Left ventricle myocardium inferior (tissue), 1 donor: ENCODE data around the gene XPR1. TPM values are rescaled to one million over a fixed set of nuclear protein-coding genes. Genes with fewer than 3 reads are reported as not detected.
A peak's percentile ranks its signal among the peaks of the same experiment; 100 is the strongest.

Experiments
- DNase-seq: peaks from one replicate; pipeline ENCODE4 v3.0.0-alpha.2; 2020
- H3K27ac ChIP-seq: fragments of 200-600 bp; replicated peaks from 2 replicates; pipeline ENCODE4 v1.8.0; 2021
- H3K27me3 ChIP-seq: fragments of 200-600 bp; 2 replicates; pipeline ENCODE4 v1.8.0; 2021; ENCODE audit warnings: low read depth
- H3K36me3 ChIP-seq: fragments of 200-600 bp; 2 replicates; pipeline ENCODE4 v1.8.0; 2021
- H3K4me1 ChIP-seq: fragments of 200-600 bp; 2 replicates; pipeline ENCODE4 v1.8.0; 2021
- H3K4me3 ChIP-seq: fragments of 200-600 bp; 2 replicates; pipeline ENCODE4 v1.8.0; 2021; ENCODE audit warnings: mild to moderate bottlenecking, moderate library complexity
- H3K9me3 ChIP-seq: fragments of 200-600 bp; replicated peaks from 2 replicates; pipeline ENCODE4 v1.8.0; 2021
- intact Hi-C: fragments of 100-400 bp; cut with micrococcal nuclease; formaldehyde crosslinking; loops from one replicate; pipeline ENCODE4 v1.11.0; 2022
- total RNA-seq: library from RNA; stranded (reverse); fragmentation: NEBNext Ultra II Directional; extraction: Animal tissue kit (Norgen Biotek cat#: 25700); gene quantifications from one replicate; pipeline ENCODE4 v1.2.1, GENCODE V29; 2021
- TF ChIP-seq, protein P1 (sequence below): fragments of 200-600 bp; IDR thresholded peaks from 2 replicates; pipeline ENCODE4 v1.8.0; 2021; ENCODE audit warnings: antibody characterized with exemption, mild to moderate bottlenecking, borderline replicate concordance
- donor health status: DM: no; HTN: yes; CAD: no; lungs with severe emphysema.

Gene XPR1
- total RNA-seq, 1 donor from 2014 or later: 60.4 TPM

DNA sequence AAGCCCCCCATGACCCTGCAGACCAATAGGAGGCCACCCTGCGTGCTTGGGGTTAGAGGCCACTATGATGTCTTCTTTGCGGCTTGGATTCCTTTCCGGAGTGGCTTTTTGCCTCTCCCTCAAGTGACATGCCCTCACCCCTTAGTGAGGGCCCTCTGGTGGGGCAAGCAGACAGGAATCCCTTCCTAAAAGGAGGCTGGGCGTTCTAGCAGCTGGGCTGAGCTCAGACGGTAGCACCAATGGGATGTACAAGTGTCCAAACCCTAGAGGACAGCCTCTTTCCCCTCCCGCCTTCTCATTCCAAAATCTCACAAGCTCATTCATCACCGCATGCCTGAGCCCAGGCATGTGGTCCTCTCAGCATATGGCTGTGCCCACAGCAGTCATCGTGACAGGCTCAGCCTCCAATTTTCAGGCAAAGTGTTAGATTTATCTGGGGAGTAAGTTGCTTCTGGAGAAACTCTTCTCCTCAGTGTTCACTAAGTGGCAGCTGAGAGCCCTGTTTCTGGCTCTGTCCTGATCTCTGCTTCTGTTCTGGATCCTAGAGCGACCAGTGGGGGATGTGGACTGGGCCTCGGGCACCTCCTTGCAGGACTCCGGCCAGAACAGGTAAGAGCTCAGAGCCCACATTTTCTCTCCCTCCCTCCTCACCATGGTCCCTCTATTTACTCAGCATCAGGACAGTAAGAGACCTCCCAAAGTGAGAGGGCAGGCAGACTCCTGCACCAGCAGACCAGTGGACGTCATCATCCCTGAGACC is 285.7 kb downstream of the XPR1 start:
- peaks cover 20% of the 10 kb centered on the region for H3K36me3 ChIP-seq
- H3K9me3 ChIP-seq: no peaks in the 10 kb centered on the region
- H3K4me1 ChIP-seq: peaks cover 11% of the 10 kb centered on the region
- H3K4me3 ChIP-seq: no peak overlapping the region
- TF ChIP-seq, protein P1, sequence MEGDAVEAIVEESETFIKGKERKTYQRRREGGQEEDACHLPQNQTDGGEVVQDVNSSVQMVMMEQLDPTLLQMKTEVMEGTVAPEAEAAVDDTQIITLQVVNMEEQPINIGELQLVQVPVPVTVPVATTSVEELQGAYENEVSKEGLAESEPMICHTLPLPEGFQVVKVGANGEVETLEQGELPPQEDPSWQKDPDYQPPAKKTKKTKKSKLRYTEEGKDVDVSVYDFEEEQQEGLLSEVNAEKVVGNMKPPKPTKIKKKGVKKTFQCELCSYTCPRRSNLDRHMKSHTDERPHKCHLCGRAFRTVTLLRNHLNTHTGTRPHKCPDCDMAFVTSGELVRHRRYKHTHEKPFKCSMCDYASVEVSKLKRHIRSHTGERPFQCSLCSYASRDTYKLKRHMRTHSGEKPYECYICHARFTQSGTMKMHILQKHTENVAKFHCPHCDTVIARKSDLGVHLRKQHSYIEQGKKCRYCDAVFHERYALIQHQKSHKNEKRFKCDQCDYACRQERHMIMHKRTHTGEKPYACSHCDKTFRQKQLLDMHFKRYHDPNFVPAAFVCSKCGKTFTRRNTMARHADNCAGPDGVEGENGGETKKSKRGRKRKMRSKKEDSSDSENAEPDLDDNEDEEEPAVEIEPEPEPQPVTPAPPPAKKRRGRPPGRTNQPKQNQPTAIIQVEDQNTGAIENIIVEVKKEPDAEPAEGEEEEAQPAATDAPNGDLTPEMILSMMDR: no peak
- H3K27ac ChIP-seq: no peak overlapping the region
- intact Hi-C loops: no loop called here
- no peak for DNase-seq
- no peaks in the 10 kb centered on the region for H3K27me3 ChIP-seq

- H3K36me3 ChIP-seq: peaks cover 20% of the 10 kb centered on the region
- H3K4me3 ChIP-seq: no peak overlapping the region
- H3K4me1 ChIP-seq: peaks cover under 1% of the 10 kb centered on the region
- H3K9me3 ChIP-seq: no peaks in the 10 kb centered on the region
- intact Hi-C loops: no loop called here
- DNase-seq: no peak
- no peaks in the 10 kb centered on the region for H3K27me3 ChIP-seq
- TF ChIP-seq, protein P1: no peak
- no peak overlapping the region for H3K27ac ChIP-seq
Measured at GRCh38 chr1:180918519-180918918, 286.7 kb downstream of the XPR1 start.

- Histone ChIP-seq H3K36me3 (peaks cover 20% of the 10 kb centered on the region), H3K27ac (no peak overlapping the region), H3K4me1 (no peaks in the 10 kb centered on the region), H3K4me3 (no peak overlapping the region), H3K27me3 (no peaks in the 10 kb centered on the region), H3K9me3 (no peaks in the 10 kb centered on the region)
- TF ChIP-seq, protein P1: no peak
- no peak for DNase-seq
- intact Hi-C loops: no loop called here
Measured at GRCh38 chr1:180919183-180919700, 287.4 kb downstream of the XPR1 start.

- intact Hi-C loops: no loop called here
- H3K9me3 ChIP-seq: no peaks in the 10 kb centered on the region
- H3K27me3 ChIP-seq: no peaks in the 10 kb centered on the region
- peaks cover 3% of the 10 kb centered on the region for H3K4me1 ChIP-seq
- no peak for DNase-seq
- no peak overlapping the region for H3K4me3 ChIP-seq
- peaks cover 20% of the 10 kb centered on the region for H3K36me3 ChIP-seq
- TF ChIP-seq, protein P1: no peak
- H3K27ac ChIP-seq: no peak overlapping the region
Measured at GRCh38 chr1:180920193-180920592, 288.4 kb downstream of the XPR1 start.

DNA sequence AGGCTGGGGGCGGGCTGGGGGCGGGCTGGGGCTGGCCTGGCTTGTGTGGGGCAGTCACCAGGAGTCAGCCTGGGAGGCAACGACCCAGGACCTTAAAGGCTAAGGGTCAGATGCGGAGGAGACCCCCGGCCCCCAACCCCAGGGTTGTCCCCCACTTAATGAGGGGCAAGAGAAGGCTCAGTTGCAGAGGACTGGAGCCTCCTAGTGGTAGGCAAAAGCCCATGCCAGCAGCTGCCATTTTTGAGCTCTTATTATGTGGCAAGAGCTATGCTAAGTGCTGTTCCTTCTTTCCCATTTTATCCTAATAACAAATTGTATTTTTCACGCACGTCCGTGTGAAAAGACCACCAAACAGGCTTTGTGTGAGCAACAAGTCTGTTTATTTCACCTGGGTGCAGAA is 288.9 kb downstream of the XPR1 start:
- DNase-seq: no peak
- peaks cover 20% of the 10 kb centered on the region for H3K36me3 ChIP-seq
- H3K27me3 ChIP-seq: no peaks in the 10 kb centered on the region
- TF ChIP-seq, protein P1: peak; percentile 38
- no peak overlapping the region for H3K4me3 ChIP-seq
- no peaks in the 10 kb centered on the region for H3K9me3 ChIP-seq
- peaks cover 8% of the 10 kb centered on the region for H3K4me1 ChIP-seq
- H3K27ac ChIP-seq: no peak overlapping the region
- intact Hi-C loops: no loop called here
